HepG2 (cell line): ENCODE measurements around the gene TOP3B. TPM values are rescaled to one million over a fixed set of nuclear protein-coding genes. Genes with fewer than 3 reads are reported as not detected.
A peak's percentile ranks its signal among the peaks of the same experiment; 100 is the strongest.

Experiments used
- ELF3 ChIP-seq: IDR thresholded peaks from 2 replicates; pipeline ENCODE4 v1.6.1; 2016; ENCODE audit warnings: missing genetic modification reagents, missing compliant biosample characterization
- FIP1L1 ChIP-seq: fragments of 200-400 bp; formaldehyde crosslinking; IDR thresholded peaks from 2 replicates; pipeline ENCODE4 v1.6.1; 2018; ENCODE audit warnings: low read depth, mild to moderate bottlenecking, low read length, moderate library complexity, borderline replicate concordance; ENCODE audit not compliant: insufficient read depth
- HNF1B ChIP-seq: sonication (generic); formaldehyde crosslinking; IDR thresholded peaks from 2 replicates; pipeline ENCODE4 v1.5.1; 2020; ENCODE audit warnings: mild to moderate bottlenecking, moderate library complexity, missing genetic modification reagents
- KIAA2018 ChIP-seq: sonication (generic); formaldehyde crosslinking; IDR thresholded peaks from 2 replicates; pipeline ENCODE4 v1.5.0; 2020; ENCODE audit warnings: mild to moderate bottlenecking, missing genetic modification reagents, borderline replicate concordance
- POGZ ChIP-seq: sonication (generic); formaldehyde crosslinking; IDR thresholded peaks from 2 replicates; pipeline ENCODE4 v1.4.0; 2020; ENCODE audit warnings: mild to moderate bottlenecking, missing genetic modification reagents
- POLR2A ChIP-seq, 2 experiments: IDR thresholded peaks; 2 replicates each; pipeline ENCODE4 v1.6.1; 2011; ENCODE audit warnings: low read depth in 2 of 2, low read length in 2 of 2, mild to moderate bottlenecking in 1 of 2, moderate library complexity in 1 of 2; ENCODE audit not compliant: insufficient read depth in 1 of 2
- RNF219 ChIP-seq: sonication (generic); formaldehyde crosslinking; IDR thresholded peaks from 2 replicates; pipeline ENCODE4 v1.5.0; 2020; ENCODE audit warnings: mild to moderate bottlenecking, missing genetic modification reagents
- ZNF121 ChIP-seq: sonication (generic); formaldehyde crosslinking; IDR thresholded peaks from 2 replicates; pipeline ENCODE4 v1.5.0; 2020; ENCODE audit warnings: mild to moderate bottlenecking, missing genetic modification reagents
- ZNF280D ChIP-seq: sonication (generic); formaldehyde crosslinking; IDR thresholded peaks from 2 replicates; pipeline ENCODE4 v1.5.1; 2020; ENCODE audit warnings: mild to moderate bottlenecking, missing genetic modification reagents
- ZNF329 ChIP-seq: sonication (generic); formaldehyde crosslinking; IDR thresholded peaks from 2 replicates; pipeline ENCODE4 v1.9.0; 2021; ENCODE audit warnings: low read depth, mild to moderate bottlenecking, missing genetic modification reagents
- ZNF484 ChIP-seq: sonication (generic); formaldehyde crosslinking; IDR thresholded peaks from 2 replicates; pipeline ENCODE4 v1.5.1; 2020; ENCODE audit warnings: mild to moderate bottlenecking, low read depth, missing genetic modification reagents, borderline replicate concordance
- polyA plus RNA-seq, 8 experiments: library from polyadenylated mRNA; depleted of rRNA in 3 of 8; stranded (reverse) in 7 of 8; unstranded in 1 of 8; fragments of >200 nt; fragmentation: Illumina TruSeq in 4 of 8; extraction: Trizol in 4 of 8; gene quantifications; 2 replicates each; pipeline versions ENCODE4 v1.2.1 to v1.2.3, GENCODE V29; 2011 to 2016; ENCODE audit warnings: low read depth in 4 of 8, missing spikeins in 1 of 8, mixed read lengths in 1 of 8; ENCODE audit not compliant: insufficient read depth in 1 of 8
- total RNA-seq, 5 experiments: library from RNA; depleted of rRNA; stranded (reverse); fragments of >200 nt; fragmentation: Illumina TruSeq; extraction: Trizol; gene quantifications; 2 replicates each; pipeline ENCODE4 v1.2.3, GENCODE V29; 2016; ENCODE audit warnings: low read depth in 1 of 5
- TF ChIP-seq, protein P1 (sequence below): sonication (generic); formaldehyde crosslinking; IDR thresholded peaks from 2 replicates; pipeline ENCODE4 v1.4.0; 2020; ENCODE audit warnings: missing genetic modification reagents

TOP3B gene
- total and polyA plus RNA-seq, 2 of the 13 experiments (the other 11 are each of a cell fraction or from before 2014, with no cell fraction given) = 28.5 to 29.7 TPM

GRCh38 chr22:21938071-21938822 lies 44.3 kb downstream of the TOP3B start (continued):
- no peak for TF ChIP-seq KIAA2018
- TF ChIP-seq ZNF280D (CRISPR knock-in tag) = peak; percentile 79
- peak; percentile 53; the same call in 1 of the 2 replicates for TF ChIP-seq ZNF121 (CRISPR knock-in tag)
- TF ChIP-seq POLR2A (IDR thresholded peaks at IDR 0.05; ENCODE audit: insufficient read depth in 1 of 2, low read depth in 2 of 2, low read length in 2 of 2) = peak; percentile 57 to 73; a peak in 3 of 4 replicates
- TF ChIP-seq ZNF329 (CRISPR knock-in tag) = 0 out of 2 replicates have a peak, but pooled peaks have one; percentile 35
- TF ChIP-seq HNF1B (CRISPR knock-in tag) = peak; percentile 88
- TF ChIP-seq, protein P1, sequence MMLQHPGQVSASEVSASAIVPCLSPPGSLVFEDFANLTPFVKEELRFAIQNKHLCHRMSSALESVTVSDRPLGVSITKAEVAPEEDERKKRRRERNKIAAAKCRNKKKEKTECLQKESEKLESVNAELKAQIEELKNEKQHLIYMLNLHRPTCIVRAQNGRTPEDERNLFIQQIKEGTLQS (CRISPR knock-in tag) = 0 out of 2 replicates have a peak, but pooled peaks have one; percentile 9
- no peak for TF ChIP-seq ZNF484 (CRISPR knock-in tag)
- TF ChIP-seq FIP1L1 = no peak
- no peak for TF ChIP-seq RNF219 (CRISPR knock-in tag)
- TF ChIP-seq ELF3 (CRISPR knock-in tag) = peak; percentile 71; the same call in 1 of the 2 replicates
- TF ChIP-seq POGZ = peak; percentile 90
